AG09309 (cell line): Measurements from ENCODE around the gene RABGAP1L.
"Not testable (repeated sequence)": the region's sequence is repeated elsewhere in the genome, so short reads cannot be mapped to it uniquely, and the experiment has no call there.

Source experiments
- DNase-seq: peaks from one replicate; pipeline ENCODE4 v3.0.0-alpha.2; 2010; ENCODE audit warnings: low read depth
- H3K4me3 ChIP-seq: 2 replicates; pipeline ENCODE4 v1.5.1; 2011; ENCODE audit warnings: mild to moderate bottlenecking, low read depth, low read length, moderate library complexity; ENCODE audit not compliant: control insufficient read depth
- CTCF ChIP-seq: IDR thresholded peaks from 2 replicates; pipeline ENCODE4 v1.5.1; 2011; ENCODE audit warnings: mild to moderate bottlenecking, low read depth, low read length, inconsistent platforms; ENCODE audit not compliant: insufficient read depth, control insufficient read depth; ENCODE audit errors: missing control alignments

Gene RABGAP1L

GRCh38 chr1:174333437-174333836 is 174.1 kb downstream of the RABGAP1L start:
- no peak for DNase-seq
- no peak overlapping the region for H3K4me3 ChIP-seq
- TF ChIP-seq CTCF = no peak

GRCh38 chr1:174337000-174337681 is 177.8 kb downstream of the RABGAP1L start:
- H3K4me3 ChIP-seq = no peak overlapping the region
- no peak for DNase-seq
- TF ChIP-seq CTCF = no peak

- not testable (repeated sequence) for H3K4me3 ChIP-seq, DNase-seq
Observed at GRCh38 chr1:174340404-174340803, 181.1 kb downstream of the RABGAP1L start.

- TF ChIP-seq CTCF = no peak
- H3K4me3 ChIP-seq = no peak overlapping the region
- DNase-seq = no peak
Observed at GRCh38 chr1:174344162-174344561, 184.8 kb downstream of the RABGAP1L start.

- no peak for TF ChIP-seq CTCF
- no peak for DNase-seq
- no peak overlapping the region for H3K4me3 ChIP-seq
Observed at GRCh38 chr1:174352117-174352516, 192.8 kb downstream of the RABGAP1L start.

- H3K4me3 ChIP-seq = no peak overlapping the region
- no peak for DNase-seq
- TF ChIP-seq CTCF = no peak
Observed at GRCh38 chr1:174352883-174353608, 193.7 kb downstream of the RABGAP1L start.

GRCh38 chr1:174358344-174358743 is 199.0 kb downstream of the RABGAP1L start:
- TF ChIP-seq CTCF = no peak
- no peak for DNase-seq
- no peak overlapping the region for H3K4me3 ChIP-seq
